RWPE1 (cell line): ENCODE measurements around the gene SLCO1B1.

ENCODE experiments used
- CTCF ChIA-PET: fragments of 350-600 bp; sonication (Branson Sonifier 250); formaldehyde crosslinking; extraction: SDS; loops from one replicate; lab custom pipeline; 2021; lab: Yijun Ruan, JAX
- POLR2A ChIA-PET: fragments of 400-600 bp; formaldehyde crosslinking; extraction: SDS; loops from one replicate; lab custom pipeline; 2020; ENCODE audit warnings: antibody characterized with exemption; ENCODE audit not compliant: low non-redundant PET; lab: Yijun Ruan, JAX
- DNase-seq: peaks from one replicate; pipeline ENCODE4 v3.0.0; 2012; ENCODE audit warnings: low spot score
- H3K27ac ChIP-seq: fragments of 450-650 bp; 2 replicates; pipeline ENCODE4 v1.5.1; 2017
- TF ChIP-seq, protein P1 (sequence below): fragments of 450-650 bp; conservative IDR thresholded peaks from 2 replicates; pipeline ENCODE4 v1.5.1; 2017; ENCODE audit warnings: low read depth, mild to moderate bottlenecking

The SLCO1B1 gene

DNA sequence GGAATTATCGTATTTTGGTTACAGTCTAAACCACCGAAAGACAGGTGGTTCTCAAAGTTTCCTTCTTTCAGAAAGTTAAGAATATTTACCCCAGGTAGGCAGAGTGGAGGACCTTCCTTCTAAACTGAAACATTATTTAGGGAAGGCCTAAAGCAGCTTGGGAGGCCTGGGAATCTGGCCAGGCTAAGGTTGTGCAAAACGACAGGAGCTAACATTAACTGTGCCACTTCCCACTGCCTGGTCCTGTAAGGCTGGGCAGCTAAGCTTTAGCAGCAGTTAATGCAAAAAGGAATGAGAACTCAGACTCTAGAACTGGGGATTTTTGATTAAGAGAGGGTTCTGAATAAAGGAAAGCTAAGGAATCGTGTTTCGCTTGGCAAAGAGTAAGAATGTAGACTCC is 121.1 kb downstream of the SLCO1B1 start:
- CTCF ChIA-PET: interaction anchor here (0.6 kb wide), 1 partner anchor 726 kb away, joined by 3 read pairs; no protein-coding TSS in a partner anchor
- TF ChIP-seq, protein P1, sequence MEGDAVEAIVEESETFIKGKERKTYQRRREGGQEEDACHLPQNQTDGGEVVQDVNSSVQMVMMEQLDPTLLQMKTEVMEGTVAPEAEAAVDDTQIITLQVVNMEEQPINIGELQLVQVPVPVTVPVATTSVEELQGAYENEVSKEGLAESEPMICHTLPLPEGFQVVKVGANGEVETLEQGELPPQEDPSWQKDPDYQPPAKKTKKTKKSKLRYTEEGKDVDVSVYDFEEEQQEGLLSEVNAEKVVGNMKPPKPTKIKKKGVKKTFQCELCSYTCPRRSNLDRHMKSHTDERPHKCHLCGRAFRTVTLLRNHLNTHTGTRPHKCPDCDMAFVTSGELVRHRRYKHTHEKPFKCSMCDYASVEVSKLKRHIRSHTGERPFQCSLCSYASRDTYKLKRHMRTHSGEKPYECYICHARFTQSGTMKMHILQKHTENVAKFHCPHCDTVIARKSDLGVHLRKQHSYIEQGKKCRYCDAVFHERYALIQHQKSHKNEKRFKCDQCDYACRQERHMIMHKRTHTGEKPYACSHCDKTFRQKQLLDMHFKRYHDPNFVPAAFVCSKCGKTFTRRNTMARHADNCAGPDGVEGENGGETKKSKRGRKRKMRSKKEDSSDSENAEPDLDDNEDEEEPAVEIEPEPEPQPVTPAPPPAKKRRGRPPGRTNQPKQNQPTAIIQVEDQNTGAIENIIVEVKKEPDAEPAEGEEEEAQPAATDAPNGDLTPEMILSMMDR: no peak
- POLR2A ChIA-PET: no interaction called here
- H3K27ac ChIP-seq: no peak overlapping the region
- DNase-seq: no peak

GRCh38 chr12:21257172-21257571 is 126.2 kb downstream of the SLCO1B1 start:
- CTCF ChIA-PET: no interaction called here
- TF ChIP-seq, protein P1: no peak
- H3K27ac ChIP-seq: no peak overlapping the region
- POLR2A ChIA-PET: no interaction called here
- DNase-seq: no peak

DNA sequence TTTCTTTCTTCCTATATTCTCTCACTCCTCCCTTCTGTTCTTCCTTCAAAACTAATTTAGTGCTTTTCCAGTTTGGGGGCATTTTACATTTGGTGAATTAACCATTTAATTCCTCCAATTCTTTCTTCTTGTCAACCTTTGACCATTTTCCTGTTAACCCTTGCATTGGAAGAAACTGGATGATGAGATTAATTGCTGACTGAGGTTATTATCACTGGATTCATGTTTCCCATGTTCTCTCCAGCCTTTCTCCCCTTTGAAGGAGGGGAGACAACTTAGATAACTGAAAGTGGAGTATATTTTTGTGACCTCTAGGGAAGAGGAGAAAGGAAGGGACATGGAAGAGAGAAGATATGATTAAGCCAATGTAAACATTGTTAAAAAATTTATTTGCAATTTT is 133.2 kb downstream of the SLCO1B1 start:
- TF ChIP-seq, protein P1: no peak
- POLR2A ChIA-PET: no interaction called here
- CTCF ChIA-PET: no interaction called here
- no peak for DNase-seq
- no peak overlapping the region for H3K27ac ChIP-seq

DNA sequence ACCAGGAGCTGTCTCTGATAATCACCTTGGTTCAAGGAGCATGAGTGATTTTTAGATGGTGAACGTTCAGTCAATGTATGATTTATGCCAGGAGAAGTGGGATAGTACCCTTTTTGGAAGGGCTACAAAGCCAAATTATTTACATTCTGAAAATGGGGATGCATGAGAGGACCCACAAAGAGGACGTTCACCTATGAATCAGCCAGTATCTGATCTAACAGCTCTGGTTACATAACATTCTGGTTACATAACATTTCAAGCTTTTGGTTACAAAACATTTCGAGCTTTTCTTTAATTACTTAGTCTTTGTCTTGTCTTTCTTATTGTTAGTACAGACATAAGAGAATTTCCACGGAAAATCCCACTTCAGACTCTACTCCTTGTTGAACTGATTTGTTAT is 134.9 kb downstream of the SLCO1B1 start:
- H3K27ac ChIP-seq: no peak overlapping the region
- TF ChIP-seq, protein P1: no peak
- ChIA-PET POLR2A (no interaction called here), CTCF (interaction anchor here (0.5 kb wide), 1 partner anchor 151 kb away, joined by 6 read pairs; no protein-coding TSS in a partner anchor)
- no peak for DNase-seq

DNA sequence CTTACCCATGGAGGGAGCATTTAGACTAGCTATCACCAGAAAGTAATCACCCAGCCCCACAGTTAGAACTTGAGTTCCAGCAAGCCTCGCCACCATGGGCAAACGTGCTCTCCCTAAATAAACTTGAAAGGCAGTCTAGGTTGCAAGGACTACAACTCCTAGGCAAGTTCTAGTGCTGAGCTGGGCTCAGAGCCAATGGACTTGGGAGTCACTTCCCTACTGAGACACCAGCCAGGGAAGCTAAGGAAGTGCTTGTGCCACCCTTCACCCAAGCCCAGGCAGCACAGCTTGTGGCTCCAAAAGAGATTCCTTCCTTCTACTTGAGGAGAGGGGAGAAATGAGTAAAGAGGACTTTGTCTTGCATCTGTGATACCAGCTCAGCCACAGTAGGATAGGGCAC is 145.8 kb downstream of the SLCO1B1 start:
- DNase-seq: no peak
- TF ChIP-seq, protein P1: no peak
- ChIA-PET CTCF (no interaction called here), POLR2A (no interaction called here)
- H3K27ac ChIP-seq: no peak overlapping the region
